ENCODE data around the gene RRBP1. TPM values are rescaled to one million over a fixed set of nuclear protein-coding genes. Genes with fewer than 3 reads are reported as not detected.
"Not testable (repeated sequence)": the region's sequence is repeated elsewhere in the genome, so short reads cannot be mapped to it uniquely, and the experiment has no call there.

Gene RRBP1
- total RNA-seq, 3 donors from 2014 or later = 210 to 402 (median 377) TPM

GRCh38 chr20:17712201-17712600 is 30.2 kb upstream of the RRBP1 start:
- Histone ChIP-seq H3K4me1 (ENCODE audit: low read depth) (peaks cover 6% of the 10 kb centered on the region), H3K4me3 (no peak overlapping the region), H3K36me3 (ENCODE audit: low read depth) (no peaks in the 10 kb centered on the region), H3K9me3 (no peaks in the 10 kb centered on the region)
- intact Hi-C loops (cut with DNase I, micrococcal nuclease) = no loop called here
- DNase-seq = no peak
- no peak for ATAC-seq
- no peak for TF ChIP-seq CTCF (IDR thresholded peaks at IDR 0.05)

- H3K9me3 ChIP-seq = no peaks in the 10 kb centered on the region
- no peak for TF ChIP-seq CTCF (IDR thresholded peaks at IDR 0.05)
- ATAC-seq (no peak), DNase-seq (no peak)
- peaks cover 6% of the 10 kb centered on the region for H3K4me1 ChIP-seq (ENCODE audit: low read depth)
- no peaks in the 10 kb centered on the region for H3K36me3 ChIP-seq (ENCODE audit: low read depth)
- no peak overlapping the region for H3K4me3 ChIP-seq
- intact Hi-C loops (cut with DNase I, micrococcal nuclease) = no loop called here
Measured at GRCh38 chr20:17711267-17711627, 29.2 kb upstream of the RRBP1 start.

- Histone ChIP-seq H3K36me3 (ENCODE audit: low read depth) (no peaks in the 10 kb centered on the region), H3K9me3 (no peaks in the 10 kb centered on the region), H3K4me1 (ENCODE audit: low read depth) (peaks cover 6% of the 10 kb centered on the region), H3K4me3 (no peak overlapping the region)
- TF ChIP-seq CTCF (IDR thresholded peaks at IDR 0.05) = no peak
- ATAC-seq (peak; percentile 68), DNase-seq (peak in 1 of 3 donors; percentile 23)
- intact Hi-C loops (cut with DNase I, micrococcal nuclease) = no loop called here
Measured at GRCh38 chr20:17710379-17711266, 28.6 kb upstream of the RRBP1 start.

GRCh38 chr20:17709361-17710293 is 27.6 kb upstream of the RRBP1 start:
- Histone ChIP-seq H3K9me3 (no peaks in the 10 kb centered on the region), H3K4me3 (no peak overlapping the region), H3K4me1 (ENCODE audit: low read depth) (peaks cover 6% of the 10 kb centered on the region), H3K36me3 (ENCODE audit: low read depth) (no peaks in the 10 kb centered on the region)
- TF ChIP-seq CTCF (IDR thresholded peaks at IDR 0.05) = no peak
- no peak for DNase-seq
- no peak for ATAC-seq
- intact Hi-C loops (cut with DNase I, micrococcal nuclease) = no loop called here

GRCh38 chr20:17708675-17709360 is 26.8 kb upstream of the RRBP1 start:
- Histone ChIP-seq H3K36me3 (ENCODE audit: low read depth) (no peaks in the 10 kb centered on the region), H3K4me1 (ENCODE audit: low read depth) (peaks cover 6% of the 10 kb centered on the region), H3K4me3 (no peak overlapping the region), H3K9me3 (no peaks in the 10 kb centered on the region)
- no peak for TF ChIP-seq CTCF (IDR thresholded peaks at IDR 0.05)
- ATAC-seq = no peak
- intact Hi-C loops (cut with DNase I, micrococcal nuclease) = no loop called here
- DNase-seq = no peak

GRCh38 chr20:17707951-17708350 is 25.9 kb upstream of the RRBP1 start:
- ATAC-seq; intact Hi-C loops (cut with DNase I, micrococcal nuclease); H3K4me1 ChIP-seq (ENCODE audit: low read depth): not testable (repeated sequence)

More at GRCh38 chr20:17707951-17708350, 25.9 kb upstream of the RRBP1 start:
- H3K9me3 ChIP-seq; H3K4me3 ChIP-seq; H3K36me3 ChIP-seq (ENCODE audit: low read depth); DNase-seq: not testable (repeated sequence)

All from mucosa of descending colon (tissue), 3 donors.